HG02678 (cell line): ENCODE measurements around the gene TUBB8B.
"Not testable (repeated sequence)": the region's sequence is repeated elsewhere in the genome, so short reads cannot be mapped to it uniquely, and the experiment has no call there.

ENCODE experiments used
- ATAC-seq: cut with Tn5 transposase; IDR thresholded peaks from one replicate; pipeline ENCODE4 v1.9.1; 2021; ENCODE audit warnings: mild to moderate bottlenecking, moderate library complexity; ENCODE audit not compliant: unreplicated experiment

The TUBB8B gene

DNA sequence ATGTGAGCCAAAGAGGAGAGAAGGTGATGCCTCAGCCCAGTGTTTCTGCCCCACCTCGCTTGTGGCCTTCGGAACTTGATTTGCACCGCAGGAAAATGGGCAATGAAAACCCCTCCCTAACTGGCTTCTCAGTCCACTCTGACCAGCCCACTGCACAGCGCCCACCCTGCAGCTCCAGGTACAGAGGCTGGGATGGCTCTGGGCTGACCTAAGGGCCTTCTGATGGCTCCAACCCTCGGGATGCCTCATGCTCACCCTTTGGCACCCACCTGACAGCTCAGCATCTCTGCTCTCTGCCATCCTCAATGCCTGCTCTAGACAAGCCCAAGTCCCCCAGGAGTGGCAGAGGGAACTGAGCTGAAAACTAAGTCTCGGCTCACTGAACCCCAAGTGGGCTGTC, 36.2 kb downstream of the TUBB8B start:
- not testable (repeated sequence) for ATAC-seq

DNA sequence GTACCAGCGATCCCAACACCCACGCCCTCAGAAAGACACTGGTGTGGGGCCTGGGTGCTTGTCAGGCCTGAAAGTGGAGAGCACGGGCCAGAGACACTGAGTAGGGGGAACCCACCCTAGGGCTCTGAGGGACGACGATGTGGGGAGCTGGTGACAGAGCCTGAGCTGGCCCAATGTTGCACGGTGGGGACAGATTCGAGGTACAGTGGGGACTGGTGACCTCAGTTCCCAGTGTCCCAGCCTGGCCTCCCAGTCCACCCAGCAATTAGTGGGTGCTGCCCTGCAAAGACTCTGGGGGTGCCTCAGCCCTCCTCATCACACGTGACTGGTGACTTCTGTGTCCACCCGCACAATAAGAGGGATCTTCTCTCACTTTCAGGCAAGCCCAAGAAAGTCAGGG, 36.6 kb downstream of the TUBB8B start:
- ATAC-seq, result not testable (repeated sequence)

DNA sequence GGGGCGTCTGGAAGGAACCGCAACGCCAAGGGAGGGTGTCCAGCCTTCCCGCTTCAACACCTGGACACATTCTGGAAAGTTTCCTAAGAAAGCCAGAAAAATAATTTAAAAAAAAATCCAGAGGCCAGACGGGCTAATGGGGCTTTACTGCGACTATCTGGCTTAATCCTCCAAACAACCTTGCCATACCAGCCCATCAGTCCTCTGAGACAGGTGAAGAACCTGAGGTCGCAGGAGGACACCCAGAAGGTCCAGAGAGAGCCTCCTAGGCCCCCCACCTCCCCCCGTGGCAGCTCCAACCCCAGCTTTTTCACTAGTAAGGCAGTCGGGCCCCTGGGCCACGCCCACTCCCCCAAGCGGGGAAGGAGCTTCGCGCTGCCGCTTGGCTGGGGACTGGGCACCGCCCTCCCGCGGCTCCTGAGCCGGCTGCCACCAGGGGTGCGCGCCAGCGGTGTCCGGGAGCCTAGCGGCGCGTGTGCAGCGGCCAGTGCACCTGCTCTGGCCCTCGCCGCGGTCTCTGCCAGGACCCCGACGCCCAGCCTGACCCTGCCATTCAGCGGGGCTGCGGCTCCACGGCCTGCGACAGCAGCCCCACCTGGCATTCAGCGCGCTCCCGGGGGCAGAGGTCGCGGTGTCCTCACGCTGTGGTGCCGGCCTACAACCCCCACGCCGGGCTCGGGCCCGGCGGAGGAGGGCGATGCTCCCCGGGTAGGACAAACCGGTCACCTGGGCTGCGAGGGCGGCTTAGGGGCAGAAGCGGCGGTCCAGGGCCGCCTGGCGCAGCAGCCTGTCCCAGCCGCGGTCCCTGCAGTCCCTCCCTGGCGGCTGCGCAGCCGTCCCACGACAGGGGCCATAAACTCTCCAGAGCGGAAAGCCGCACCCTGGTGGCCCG, 37.8 kb downstream of the TUBB8B start:
- not testable (repeated sequence) for ATAC-seq

DNA sequence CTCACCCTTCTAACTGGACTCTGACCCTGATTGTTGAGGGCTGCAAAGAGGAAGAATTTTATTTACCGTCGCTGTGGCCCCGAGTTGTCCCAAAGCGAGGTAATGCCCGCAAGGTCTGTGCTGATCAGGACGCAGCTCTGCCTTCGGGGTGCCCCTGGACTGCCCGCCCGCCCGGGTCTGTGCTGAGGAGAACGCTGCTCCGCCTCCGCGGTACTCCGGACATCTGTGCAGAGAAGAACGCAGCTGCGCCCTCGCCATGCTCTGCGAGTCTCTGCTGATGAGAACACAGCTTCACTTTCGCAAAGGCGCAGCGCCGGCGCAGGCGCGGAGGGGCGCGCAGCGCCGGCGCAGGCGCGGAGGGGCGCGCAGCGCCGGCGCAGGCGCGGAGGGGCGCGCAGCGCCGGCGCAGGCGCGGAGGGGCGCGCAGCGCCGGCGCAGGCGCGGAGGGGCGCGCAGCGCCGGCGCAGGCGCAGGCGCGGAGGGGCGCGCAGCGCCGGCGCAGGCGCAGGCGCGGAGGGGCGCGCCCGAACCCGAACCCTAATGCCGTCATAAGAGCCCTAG, 38.7 kb downstream of the TUBB8B start:
- not testable (repeated sequence) for ATAC-seq

DNA sequence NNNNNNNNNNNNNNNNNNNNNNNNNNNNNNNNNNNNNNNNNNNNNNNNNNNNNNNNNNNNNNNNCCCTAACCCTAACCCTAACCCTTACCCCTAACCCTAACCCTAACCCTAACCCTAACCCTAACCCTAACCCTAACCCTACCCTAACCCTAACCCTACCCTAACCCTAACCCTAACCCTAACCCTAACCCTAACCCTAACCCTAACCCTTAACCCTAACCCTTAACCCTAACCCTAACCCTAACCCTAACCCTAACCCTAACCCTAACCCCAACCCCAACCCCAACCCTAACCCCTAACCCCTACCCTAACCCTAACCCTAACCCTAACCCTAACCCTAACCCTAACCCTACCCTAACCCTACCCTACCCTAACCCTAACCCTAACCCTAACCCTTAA, 39.5 kb downstream of the TUBB8B start:
- ATAC-seq, result not testable (repeated sequence)
